Skeletal muscle cell (primary cell): ENCODE data around the gene TAX1BP3.
A peak's percentile ranks its signal among the peaks of the same experiment; 100 is the strongest.

Source experiments
- DNase-seq: peaks from one replicate; pipeline ENCODE4 v3.0.0-alpha.2; 2010; ENCODE audit warnings: low read depth
- H3K4me3 ChIP-seq: 2 replicates; pipeline ENCODE4 v1.5.1; 2011; ENCODE audit warnings: low read depth, mild to moderate bottlenecking, control low read depth, low read length, moderate library complexity

TAX1BP3 gene

GRCh38 chr17:3636908-3637373 is 31.4 kb downstream of the TAX1BP3 start:
- DNase-seq, result no peak
- H3K4me3 ChIP-seq, result peak overlapping the region; percentile 96

GRCh38 chr17:3636154-3636907 is 32.0 kb downstream of the TAX1BP3 start, which contains the start of the genes CTNS and SHPK:
CTNS (plus strand) TSS chr17:3636760; CDS start chr17:3640207, 3,447 bp downstream.
SHPK (minus strand) TSS chr17:3636250; CDS start chr17:3636219, 31 bp downstream.
- peak; percentile 83 for DNase-seq

GRCh38 chr17:3635474-3636153 is 32.8 kb downstream of the TAX1BP3 start:
- H3K4me3 ChIP-seq, result peak overlapping the region; percentile 96
- DNase-seq, result no peak

More at GRCh38 chr17:3636154-3636907, 32.0 kb downstream of the TAX1BP3 start, which contains the start of the genes CTNS and SHPK:
- peak within 1 kb of the TSS; percentile 96 for H3K4me3 ChIP-seq

GRCh38 chr17:3632287-3632686 is 36.1 kb downstream of the TAX1BP3 start:
- no peak for DNase-seq
- H3K4me3 ChIP-seq, result no peak overlapping the region

GRCh38 chr17:3630781-3631180 is 37.6 kb downstream of the TAX1BP3 start:
- no peak for DNase-seq
- no peak overlapping the region for H3K4me3 ChIP-seq

- no peak overlapping the region for H3K4me3 ChIP-seq
- DNase-seq, result no peak
Observed at GRCh38 chr17:3627769-3628167, 40.6 kb downstream of the TAX1BP3 start.

- H3K4me3 ChIP-seq, result no peak overlapping the region
- no peak for DNase-seq
Observed at GRCh38 chr17:3626831-3627768, 41.3 kb downstream of the TAX1BP3 start.

GRCh38 chr17:3622977-3623594 is 45.3 kb downstream of the TAX1BP3 start:
- H3K4me3 ChIP-seq, result no peak overlapping the region
- no peak for DNase-seq

- no peak overlapping the region for H3K4me3 ChIP-seq
Observed at GRCh38 chr17:3621146-3621720, 47.1 kb downstream of the TAX1BP3 start.

GRCh38 chr17:3615160-3615870 is 53.1 kb downstream of the TAX1BP3 start:
- no peak for DNase-seq

More at GRCh38 chr17:3621146-3621720, 47.1 kb downstream of the TAX1BP3 start:
- DNase-seq, result no peak

GRCh38 chr17:3613124-3613523 is 55.3 kb downstream of the TAX1BP3 start:
- DNase-seq, result no peak
- H3K4me3 ChIP-seq, result no peak overlapping the region

More at GRCh38 chr17:3615160-3615870, 53.1 kb downstream of the TAX1BP3 start:
- no peak overlapping the region for H3K4me3 ChIP-seq
